Stimulated activated CD4-positive, alpha-beta T cell treated with anti-CD3 and anti-CD28 coated beads, Interleukin-4, amount 100 ng/mL, for 24 hours (primary cell): ENCODE results near the gene SFTPB.
"Not testable (repeated sequence)": the region's sequence is repeated elsewhere in the genome, so short reads cannot be mapped to it uniquely, and the experiment has no call there.

Source experiments
- DNase-seq: peaks from one replicate; pipeline ENCODE4 v3.0.0-alpha.2; 2020

Gene SFTPB

DNA sequence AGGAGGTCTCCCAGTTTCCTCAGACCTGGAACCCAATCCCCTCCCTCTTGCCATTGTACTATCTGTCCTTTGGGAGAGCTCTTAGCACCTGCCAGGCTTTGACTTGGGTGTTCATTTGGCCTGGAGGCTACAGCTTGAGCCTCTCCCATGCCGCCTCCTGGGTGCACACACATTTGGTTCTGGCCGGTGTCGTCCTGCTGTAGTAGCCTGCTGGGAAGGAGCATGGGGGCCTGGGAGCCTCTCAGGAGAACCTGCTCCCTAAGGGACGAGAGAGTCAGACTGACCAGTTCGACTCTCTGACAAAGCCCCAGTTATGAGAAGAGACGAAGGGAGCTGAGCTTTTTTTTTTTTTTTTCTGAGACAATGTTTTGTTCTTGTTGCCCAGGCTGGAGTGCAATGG lies 7.4 kb upstream of the SFTPB start:
- DNase-seq: no peak

DNA sequence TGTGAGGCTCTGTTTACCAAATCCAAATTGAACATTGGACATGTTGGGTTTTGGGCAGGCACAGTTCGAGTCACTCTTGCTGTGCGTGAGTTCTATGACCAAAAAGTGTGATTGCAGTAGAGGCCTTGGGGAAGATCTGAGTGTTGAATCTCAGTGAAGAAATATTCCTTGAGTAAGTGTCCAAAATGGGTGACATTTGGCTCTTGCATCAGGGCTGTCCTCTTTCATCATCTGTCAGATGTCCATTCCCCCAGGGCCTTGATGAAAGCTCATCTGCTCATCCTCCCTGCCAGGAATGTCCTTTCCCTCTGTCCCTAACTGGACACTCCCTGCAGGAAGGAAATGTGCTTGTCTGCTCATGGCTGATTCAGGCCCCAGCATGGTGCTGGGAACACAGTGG lies 6.4 kb upstream of the SFTPB start:
- DNase-seq: no peak

DNA sequence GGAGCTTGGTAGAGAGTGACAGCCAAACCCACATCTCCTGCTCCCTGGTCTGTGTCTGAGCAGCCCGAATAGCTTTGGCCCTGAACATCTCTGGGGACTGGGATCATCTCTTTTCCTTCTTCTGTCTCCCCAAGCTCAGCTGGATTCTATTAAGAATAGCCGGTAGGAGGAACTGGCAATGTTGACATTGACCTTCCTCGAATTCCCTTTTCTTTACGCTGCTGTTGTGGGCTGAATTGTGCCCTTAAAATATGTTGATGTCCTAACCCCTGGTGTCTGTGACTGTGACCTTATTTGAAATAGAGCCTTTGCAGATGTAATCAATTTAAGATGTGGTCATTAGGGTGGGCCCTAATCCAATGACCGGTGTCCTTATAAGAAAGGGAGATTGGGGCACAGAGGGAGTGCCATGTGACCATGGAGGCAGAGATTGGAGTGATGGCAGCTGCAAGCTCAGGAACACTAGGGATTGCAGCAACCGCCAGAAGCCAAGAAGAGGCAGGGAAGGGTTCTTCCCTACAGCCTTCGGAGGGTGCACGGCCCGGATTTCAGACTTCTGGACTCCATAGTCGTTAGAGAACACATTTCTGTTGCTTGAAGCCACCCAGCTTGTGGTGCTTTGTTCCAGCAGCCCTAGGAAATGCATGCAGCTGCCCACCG lies 5.8 kb upstream of the SFTPB start:
- no peak for DNase-seq

DNA sequence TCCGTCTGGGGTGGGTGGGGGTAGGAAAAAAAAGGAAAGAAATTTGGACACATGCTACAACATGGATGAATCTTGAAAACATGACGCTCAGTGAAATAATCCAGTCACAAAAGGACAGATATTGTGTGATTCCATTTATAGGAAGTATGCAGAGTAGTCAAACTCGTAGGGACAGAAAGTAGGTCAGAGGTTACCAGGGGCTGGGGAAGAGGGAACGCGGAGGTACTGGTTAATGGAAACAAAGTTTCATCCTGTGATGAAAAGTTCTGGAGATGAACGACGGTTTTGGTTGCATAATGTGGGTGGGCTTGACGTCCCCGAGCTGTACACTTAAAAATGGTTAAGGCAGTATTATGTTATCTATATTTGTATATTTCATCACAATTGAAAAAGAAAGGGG lies 4.5 kb upstream of the SFTPB start:
- DNase-seq: no peak

- DNase-seq: not testable (repeated sequence)
Observed at GRCh38 chr2:85670416-85670815, 2.4 kb upstream of the SFTPB start.

DNA sequence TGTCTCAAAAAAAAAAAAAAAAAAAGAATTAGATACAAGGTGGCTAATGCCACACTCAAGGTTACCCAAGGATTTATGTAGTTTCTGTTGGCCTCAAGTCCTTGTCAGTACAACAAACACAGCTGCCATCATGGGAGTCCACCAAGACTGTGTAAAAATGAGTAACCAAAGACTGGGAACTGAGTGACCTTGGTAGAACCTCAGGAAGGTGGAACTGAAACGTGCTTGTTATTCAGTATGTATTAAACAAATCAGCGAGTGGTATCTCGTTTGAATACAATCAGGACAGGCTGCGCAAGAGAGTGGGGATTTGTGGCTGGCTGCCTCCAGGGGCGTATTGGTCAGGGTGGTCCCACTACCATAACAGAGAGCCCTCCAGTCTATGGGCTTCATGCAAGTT lies 1.6 kb upstream of the SFTPB start:
- DNase-seq: no peak

- DNase-seq: no peak
Observed at GRCh38 chr2:85668857-85669142, 801 bp upstream of the SFTPB start.

DNA sequence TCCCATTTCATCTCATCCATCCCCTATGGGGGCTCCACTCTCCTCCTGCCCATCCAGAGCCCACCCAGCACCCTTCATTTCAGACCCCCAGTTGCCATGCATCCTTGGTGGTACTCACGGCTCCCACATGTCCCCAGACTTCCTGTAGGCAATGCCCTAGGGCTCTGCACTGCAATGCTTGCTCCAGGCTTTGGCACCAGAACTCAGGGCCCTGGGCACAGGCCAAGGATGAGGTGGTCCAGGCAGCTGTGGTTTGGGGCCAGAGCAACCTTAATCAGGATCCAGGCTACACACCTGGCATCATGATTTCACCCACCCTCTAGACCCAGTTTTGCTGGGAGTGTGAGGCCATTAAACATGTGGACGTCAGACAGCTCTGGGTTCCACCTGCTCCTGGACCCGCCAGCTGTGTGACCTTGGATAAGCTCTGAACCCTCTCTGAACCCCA lies 414 bp downstream of the SFTPB start:
- DNase-seq: no peak

DNA sequence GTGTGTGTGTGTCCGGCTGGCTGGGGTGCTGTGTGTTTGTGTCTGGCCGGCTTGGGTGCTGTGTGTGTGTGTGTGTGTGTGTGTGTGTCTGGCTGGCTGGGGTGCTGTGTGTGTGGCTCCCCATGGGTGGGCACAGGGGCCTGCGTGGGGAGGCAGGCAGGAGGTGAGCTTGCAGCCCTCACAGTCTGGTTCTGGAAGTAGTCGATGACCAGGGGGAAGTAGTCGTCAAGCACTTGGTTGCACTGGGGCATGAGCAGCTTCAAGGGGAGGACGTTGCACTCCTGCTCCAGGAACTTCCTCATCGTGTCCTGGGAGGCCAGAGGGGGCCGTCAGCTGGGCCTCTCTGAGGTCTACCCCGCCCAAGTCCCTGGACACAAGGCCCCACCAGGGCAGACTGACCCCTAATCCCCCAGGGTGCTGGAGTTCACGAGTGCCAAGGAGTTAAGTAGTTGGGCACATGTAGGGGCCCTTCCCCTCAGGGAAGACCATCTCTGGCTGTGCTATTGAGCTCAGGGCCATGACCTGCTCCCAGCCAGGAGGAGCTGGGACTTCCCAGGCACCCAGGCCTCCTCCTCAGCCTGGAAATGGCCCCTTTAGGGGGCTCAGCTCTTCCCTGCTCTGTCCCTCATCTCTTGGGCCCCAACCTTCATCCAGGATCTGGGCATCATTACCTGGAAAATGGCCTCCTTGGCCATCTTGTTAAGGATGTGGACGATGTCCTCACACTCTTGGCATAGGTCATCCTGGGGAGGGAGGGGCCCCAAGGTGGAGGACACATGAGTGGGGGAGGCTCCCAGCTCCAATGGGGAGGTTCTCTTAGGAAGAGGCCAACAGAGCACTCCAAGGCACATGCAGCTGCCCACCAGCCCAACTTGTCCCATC lies 1.3 kb downstream of the SFTPB start:
- no peak for DNase-seq

- no peak for DNase-seq
Observed at GRCh38 chr2:85666016-85666415, 2.0 kb downstream of the SFTPB start.

DNA sequence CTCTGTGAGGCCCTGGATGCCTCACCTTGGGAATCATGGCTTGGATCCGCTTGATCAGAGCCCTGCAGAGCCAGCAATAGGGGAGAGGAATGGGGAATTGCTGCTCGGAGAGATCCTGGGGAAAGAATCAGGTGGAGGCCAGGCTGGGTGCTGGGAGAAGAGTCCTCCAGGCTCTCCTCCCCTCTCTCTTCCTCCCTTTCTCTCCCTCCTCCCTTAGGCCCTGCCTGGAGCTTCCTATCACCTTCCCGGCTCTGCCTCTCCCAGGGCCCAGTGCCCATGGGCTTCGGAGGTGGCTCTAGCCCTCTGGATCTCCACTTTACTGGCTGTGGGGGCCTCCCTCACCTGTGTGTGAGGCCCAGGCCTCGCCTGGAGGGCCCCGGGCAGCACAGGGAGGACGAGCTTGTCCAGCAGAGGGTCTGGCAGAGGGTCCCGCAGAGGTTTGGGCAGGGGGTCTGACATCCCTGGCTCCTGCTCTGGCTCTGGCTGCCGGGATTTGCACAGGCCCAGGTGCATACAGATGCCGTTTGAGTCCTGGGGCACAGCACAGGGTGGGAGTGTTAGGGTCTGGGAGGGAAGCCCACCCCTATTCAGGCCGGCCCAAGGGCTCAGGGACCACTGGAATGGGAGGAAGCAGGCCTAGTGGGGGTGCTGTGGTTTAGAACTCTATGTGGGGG lies 2.6 kb downstream of the SFTPB start:
- no peak for DNase-seq

DNA sequence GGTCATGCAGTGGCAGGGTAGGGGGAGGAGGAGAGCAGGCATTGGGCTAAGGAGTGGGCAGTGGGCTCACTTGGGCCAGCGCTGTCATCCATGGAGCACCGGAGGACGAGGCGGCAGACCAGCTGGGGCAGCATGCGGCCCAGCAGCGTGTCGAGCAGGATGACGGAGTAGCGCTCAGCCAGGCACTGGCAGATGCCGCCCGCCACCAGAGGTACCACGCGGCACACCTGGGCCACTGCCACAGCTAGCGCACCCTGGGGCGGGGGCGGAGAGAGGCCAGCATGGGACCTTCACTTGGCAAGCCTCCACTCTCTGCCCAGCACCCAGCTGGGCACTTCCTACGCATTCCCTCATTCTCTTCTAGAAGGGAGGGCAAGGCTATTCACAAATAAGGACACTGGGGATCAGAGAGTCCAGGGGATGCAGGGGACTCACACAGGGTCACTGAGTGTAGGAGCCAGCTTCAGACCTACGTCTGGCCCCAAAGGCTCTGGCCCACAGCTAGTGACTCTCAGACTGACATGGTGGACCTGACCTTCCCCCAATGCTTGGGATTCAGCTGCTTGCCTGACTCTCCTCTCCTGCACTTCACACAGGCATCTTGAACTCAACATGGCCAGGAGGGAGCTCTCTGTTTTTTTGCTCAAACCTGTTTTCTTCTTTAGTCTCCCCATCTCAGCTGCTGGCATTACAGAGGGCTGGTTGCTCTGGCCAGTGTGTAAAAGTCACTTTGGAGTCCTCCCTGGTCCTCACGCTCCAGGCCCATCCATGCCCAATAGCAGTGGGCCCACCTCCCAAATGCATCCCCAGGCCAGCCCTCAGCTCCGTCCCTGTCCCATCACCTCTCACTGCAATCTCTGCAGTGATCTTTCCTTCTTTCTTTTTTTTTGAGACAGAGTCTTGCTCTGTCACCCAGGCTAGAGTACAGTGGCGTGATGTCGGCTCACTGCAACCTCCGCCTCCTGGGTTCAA lies 4.1 kb downstream of the SFTPB start:
- no peak for DNase-seq

- DNase-seq: no peak
Observed at GRCh38 chr2:85662899-85663593, 5.0 kb downstream of the SFTPB start.

- no peak for DNase-seq
Observed at GRCh38 chr2:85661139-85661858, 6.7 kb downstream of the SFTPB start.

- DNase-seq: no peak
Observed at GRCh38 chr2:85660725-85661124, 7.3 kb downstream of the SFTPB start.

DNA sequence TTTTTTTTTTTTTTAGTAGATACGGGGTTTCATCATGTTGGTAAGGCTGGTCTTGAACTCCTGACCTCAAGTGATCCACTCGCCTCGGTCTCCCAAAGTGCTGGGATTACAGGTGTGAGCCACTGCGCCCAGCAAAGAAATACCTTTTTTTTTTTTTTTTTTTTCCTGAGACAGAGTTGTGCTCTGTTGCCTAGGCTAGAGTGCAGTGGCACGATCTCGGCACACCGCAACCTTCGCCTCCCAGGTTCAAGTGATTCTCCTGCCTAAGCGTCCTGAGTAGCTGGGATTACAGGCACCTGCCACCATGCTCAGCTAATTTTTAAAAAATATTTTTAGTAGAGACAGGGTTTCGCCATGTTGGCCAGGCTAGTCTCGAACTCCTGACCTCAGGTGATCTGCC lies 7.7 kb downstream of the SFTPB start:
- DNase-seq: not testable (repeated sequence)

DNA sequence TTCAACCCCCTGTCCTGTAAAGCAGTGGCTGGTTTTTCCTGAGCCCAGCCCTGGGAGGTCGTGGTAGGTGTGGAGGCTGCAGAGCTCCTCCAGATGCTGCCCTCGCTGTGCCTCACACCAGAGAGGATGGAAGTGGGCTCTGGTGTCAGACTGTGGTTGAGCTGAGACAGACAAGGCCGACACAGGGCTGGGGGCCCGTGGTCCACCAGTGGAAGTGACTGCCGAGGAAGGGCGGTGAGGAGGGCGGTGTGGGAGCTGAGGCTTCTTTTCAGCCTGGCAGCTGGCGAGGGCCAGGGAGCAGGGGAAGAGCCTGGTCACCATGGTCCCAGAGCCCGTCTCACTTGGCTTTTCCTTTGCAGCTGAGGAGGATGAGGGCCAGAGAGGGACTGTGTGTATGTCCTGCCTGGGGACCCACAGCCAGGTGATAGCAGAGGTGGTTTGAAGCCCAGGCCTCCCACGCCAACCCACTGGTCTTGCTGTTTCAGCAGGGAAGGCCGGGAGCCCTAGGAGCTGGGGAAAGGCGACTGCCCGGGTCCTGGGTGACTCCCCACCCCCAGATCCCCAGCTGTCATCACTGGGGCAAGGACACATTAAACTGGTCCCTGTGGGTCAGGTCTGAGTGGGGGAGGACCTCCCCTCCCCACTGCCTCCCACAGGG lies 8.5 kb downstream of the SFTPB start:
- no peak for DNase-seq

- DNase-seq: not testable (repeated sequence)
Observed at GRCh38 chr2:85657399-85657798, 10.6 kb downstream of the SFTPB start.

DNA sequence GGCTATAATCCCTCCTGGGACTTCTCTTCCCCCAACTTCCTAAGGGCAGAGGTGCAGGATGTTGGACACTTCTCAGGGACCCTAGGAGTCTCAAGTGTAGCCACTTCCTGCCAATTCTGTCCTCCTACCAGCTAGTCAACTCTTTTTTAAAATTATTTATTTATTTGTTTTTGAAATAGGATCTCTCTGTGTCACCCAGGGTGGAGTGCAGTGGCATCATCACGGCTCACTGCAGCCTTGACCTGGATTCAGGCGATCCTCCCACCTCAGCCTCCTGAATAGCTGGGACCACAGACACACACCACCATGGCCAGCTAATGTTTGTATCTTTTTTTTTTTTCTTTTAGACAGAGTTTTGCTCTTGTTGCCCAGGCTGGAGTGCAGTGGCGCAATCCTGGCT lies 11.5 kb downstream of the SFTPB start:
- no peak for DNase-seq

DNA sequence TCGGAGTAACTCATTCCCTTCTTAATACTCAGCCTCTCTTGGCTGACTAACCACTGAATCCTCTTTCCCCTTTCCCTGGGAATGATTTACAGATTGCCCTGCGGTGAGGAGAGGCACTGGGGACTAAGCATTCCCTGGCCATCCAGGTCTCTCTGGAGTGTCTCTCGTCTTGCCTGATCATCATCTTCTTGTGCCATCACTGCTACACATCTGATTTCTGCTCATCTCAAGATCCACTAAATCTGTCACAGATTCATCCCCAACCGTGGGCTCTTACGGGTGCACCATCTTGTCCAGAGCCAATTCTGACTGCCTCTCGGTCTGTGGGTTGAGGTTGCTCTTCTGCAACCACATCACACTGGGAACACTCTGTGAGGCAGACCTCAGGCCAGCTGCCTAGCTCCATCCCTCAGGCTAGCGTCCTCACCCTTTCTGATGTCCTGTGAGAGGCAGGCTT lies 12.0 kb downstream of the SFTPB start:
- no peak for DNase-seq

- DNase-seq: no peak
Observed at GRCh38 chr2:85653996-85654395, 14.0 kb downstream of the SFTPB start.
